ENCODE measurements around the gene BICDL1. TPM values are rescaled to one million over a fixed set of nuclear protein-coding genes. Genes with fewer than 3 reads are reported as not detected.

Gene BICDL1
- total RNA-seq, 1 donor from 2014 or later = 40.1 TPM

DNA sequence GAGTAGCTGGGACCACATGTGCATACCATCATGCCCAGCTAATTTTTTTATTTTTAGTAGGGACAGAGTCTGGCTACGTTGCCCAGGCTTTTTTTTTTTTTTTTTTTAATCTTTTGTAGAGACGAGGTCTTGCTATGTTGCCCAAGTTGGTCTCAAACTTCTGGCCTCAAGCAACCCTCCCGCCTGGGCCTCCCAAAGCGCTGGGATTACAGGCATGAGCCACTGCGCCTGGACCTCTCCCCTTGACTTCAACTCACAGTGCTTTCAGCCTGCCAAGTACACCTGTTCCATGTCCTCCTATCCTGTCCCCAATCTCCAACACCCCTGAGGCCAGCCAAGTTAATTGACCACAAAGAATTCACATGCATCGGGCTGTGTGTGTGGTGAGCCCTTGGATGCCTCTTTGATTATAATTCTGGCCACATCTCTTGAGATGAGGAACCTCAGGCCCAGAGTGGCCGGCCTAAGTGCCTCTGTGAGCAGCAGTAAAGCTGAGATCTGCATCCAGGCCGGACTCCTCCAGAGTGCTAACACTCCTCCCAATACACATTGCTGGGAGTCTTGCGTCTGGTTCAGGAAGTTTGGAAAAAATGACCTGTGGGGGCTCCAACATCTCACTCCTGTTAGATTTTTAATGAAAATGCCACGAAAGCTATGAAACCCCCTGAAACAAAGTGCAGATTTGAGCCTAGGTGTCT, 120.7 kb downstream of the BICDL1 start:
- H3K27ac Mint-ChIP-seq = no peak overlapping the region
- H3K4me3 Mint-ChIP-seq = no peak overlapping the region
- no peaks in the 10 kb centered on the region for H3K27me3 Mint-ChIP-seq (ENCODE audit: low read depth)
- H3K4me1 Mint-ChIP-seq = peaks cover 2% of the 10 kb centered on the region
- no peak for DNase-seq (ENCODE audit: low spot score in 2 of 2, unreplicated experiment in 2 of 2)
- TF ChIP-seq, protein P1, sequence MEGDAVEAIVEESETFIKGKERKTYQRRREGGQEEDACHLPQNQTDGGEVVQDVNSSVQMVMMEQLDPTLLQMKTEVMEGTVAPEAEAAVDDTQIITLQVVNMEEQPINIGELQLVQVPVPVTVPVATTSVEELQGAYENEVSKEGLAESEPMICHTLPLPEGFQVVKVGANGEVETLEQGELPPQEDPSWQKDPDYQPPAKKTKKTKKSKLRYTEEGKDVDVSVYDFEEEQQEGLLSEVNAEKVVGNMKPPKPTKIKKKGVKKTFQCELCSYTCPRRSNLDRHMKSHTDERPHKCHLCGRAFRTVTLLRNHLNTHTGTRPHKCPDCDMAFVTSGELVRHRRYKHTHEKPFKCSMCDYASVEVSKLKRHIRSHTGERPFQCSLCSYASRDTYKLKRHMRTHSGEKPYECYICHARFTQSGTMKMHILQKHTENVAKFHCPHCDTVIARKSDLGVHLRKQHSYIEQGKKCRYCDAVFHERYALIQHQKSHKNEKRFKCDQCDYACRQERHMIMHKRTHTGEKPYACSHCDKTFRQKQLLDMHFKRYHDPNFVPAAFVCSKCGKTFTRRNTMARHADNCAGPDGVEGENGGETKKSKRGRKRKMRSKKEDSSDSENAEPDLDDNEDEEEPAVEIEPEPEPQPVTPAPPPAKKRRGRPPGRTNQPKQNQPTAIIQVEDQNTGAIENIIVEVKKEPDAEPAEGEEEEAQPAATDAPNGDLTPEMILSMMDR (IDR thresholded peaks at IDR 0.05; ENCODE audit: unreplicated experiment) = no peak
- H3K36me3 Mint-ChIP-seq = peaks cover 28% of the 10 kb centered on the region
- no peaks in the 10 kb centered on the region for H3K9me3 Mint-ChIP-seq

DNA sequence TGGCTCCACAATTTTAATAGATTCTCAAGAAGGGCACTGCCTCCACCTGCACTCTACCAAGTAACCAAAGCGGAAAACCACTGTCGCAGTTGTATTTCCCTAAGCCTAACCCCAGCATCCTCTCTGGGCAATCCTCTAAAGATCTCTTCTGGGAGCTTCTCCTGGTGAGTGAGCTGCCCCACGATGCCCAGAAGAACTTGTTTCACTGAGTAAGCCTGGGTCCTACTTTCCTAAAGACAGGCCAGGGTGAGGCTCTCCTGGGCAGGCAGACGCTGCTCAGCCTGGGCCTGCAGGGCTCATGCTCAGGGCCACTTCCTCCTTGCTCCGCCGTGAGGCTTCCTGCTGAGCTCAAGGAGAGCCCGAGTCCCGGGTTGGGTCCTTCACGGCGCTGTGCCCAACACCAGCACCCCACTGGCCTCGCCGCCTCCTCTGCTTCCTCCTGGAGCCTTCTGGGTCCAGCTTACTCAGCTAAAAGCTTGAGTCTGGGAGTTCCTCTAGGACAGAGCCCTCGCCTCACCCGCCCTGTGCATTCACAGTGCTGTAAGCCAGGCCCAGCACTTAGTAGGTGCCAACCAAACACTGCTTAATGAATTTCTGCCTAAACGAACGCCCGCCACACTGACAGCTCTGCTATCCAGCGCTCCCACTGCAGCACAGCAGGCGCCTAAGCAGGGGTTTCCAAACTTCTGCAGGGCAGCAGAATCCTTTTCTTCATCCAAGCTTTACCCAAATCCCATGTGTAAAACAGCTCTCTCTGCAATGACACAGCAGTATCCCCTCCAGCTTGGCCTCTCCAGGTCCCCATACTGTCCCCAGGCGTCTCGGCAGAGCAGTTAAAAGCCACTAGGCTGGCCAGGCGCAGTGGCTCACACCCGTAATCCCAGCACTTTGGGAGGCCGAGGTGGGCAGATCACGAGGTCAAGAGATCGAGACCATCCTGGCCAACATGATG, 121.8 kb downstream of the BICDL1 start:
- H3K4me3 Mint-ChIP-seq = no peak overlapping the region
- H3K36me3 Mint-ChIP-seq = peaks cover 21% of the 10 kb centered on the region
- no peak for DNase-seq (ENCODE audit: low spot score in 2 of 2, unreplicated experiment in 2 of 2)
- H3K9me3 Mint-ChIP-seq = no peaks in the 10 kb centered on the region
- H3K27me3 Mint-ChIP-seq (ENCODE audit: low read depth) = no peaks in the 10 kb centered on the region
- H3K27ac Mint-ChIP-seq = peak overlapping the region; percentile 59
- H3K4me1 Mint-ChIP-seq = peaks cover 13% of the 10 kb centered on the region
- TF ChIP-seq, protein P1 (IDR thresholded peaks at IDR 0.05; ENCODE audit: unreplicated experiment) = no peak

DNA sequence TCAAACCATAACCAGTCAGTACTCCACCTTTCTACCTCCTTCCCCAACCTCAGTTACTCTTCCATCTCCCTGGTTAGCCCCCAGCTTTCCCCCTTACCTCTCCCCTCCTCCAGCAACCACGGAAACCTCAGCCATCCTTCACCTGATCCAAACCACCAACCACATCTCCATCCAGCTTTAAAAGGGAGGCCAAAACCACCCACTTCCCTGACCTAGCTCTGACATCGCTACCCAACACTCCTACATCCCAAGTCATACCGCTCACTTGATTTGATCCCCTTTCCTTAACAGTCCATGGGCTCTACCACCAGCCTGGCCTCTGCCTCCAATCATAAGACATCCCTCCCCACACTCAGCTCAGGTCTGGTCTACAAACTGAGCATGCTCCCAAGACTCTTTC, 126.0 kb downstream of the BICDL1 start:
- H3K4me3 Mint-ChIP-seq = peak overlapping the region; percentile 91
- TF ChIP-seq, protein P1 (IDR thresholded peaks at IDR 0.05; ENCODE audit: unreplicated experiment) = no peak
- DNase-seq (ENCODE audit: low spot score in 2 of 2, unreplicated experiment in 2 of 2) = no peak
- peak overlapping the region; percentile 24 for H3K27ac Mint-ChIP-seq
- no peaks in the 10 kb centered on the region for H3K27me3 Mint-ChIP-seq (ENCODE audit: low read depth)
- H3K4me1 Mint-ChIP-seq = peaks cover 34% of the 10 kb centered on the region
- no peaks in the 10 kb centered on the region for H3K9me3 Mint-ChIP-seq
- H3K36me3 Mint-ChIP-seq = peaks cover 6% of the 10 kb centered on the region

DNA sequence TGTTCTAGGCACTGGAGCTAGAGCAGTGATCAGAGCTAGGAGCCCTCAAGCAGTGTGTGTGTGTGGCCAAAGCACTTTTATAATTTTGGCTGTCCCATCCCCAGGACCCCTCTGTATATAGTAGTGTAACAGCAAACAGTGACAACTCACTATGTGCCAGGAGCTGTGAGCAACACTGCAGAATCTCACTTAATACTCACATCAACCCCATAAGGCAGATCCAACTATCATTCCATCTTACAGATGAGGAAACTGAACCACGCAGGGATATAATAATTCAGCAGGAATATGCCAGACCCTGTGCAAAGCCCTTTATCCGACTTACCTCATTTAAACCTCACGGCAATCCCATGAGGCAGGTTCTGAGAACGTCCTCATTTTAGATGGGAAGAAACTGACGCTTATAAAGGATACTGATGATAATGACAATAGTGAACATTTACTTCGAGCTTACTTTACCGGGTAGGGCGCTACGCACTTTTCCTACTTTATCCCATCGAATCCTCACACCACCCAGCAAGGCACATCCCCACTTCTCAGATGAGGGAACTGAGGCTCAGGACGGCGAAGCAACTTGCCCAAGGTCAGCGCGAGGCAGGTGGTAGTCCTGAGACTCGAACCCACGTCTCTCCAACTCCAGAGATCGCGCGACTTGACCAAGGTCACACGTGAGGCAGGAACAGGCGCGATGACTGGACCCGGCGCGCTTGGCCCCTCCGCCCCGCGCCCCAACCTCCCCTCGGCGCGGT, 126.8 kb downstream of the BICDL1 start:
- peaks cover 6% of the 10 kb centered on the region for H3K36me3 Mint-ChIP-seq
- H3K4me1 Mint-ChIP-seq = peaks cover 34% of the 10 kb centered on the region
- peak overlapping the region; percentile 91 for H3K4me3 Mint-ChIP-seq
- H3K27ac Mint-ChIP-seq = peak overlapping the region; percentile 88
- no peaks in the 10 kb centered on the region for H3K27me3 Mint-ChIP-seq (ENCODE audit: low read depth)
- TF ChIP-seq, protein P1 (IDR thresholded peaks at IDR 0.05; ENCODE audit: unreplicated experiment) = no peak
- DNase-seq (ENCODE audit: low spot score in 2 of 2, unreplicated experiment in 2 of 2) = no peak
- no peaks in the 10 kb centered on the region for H3K9me3 Mint-ChIP-seq

DNA sequence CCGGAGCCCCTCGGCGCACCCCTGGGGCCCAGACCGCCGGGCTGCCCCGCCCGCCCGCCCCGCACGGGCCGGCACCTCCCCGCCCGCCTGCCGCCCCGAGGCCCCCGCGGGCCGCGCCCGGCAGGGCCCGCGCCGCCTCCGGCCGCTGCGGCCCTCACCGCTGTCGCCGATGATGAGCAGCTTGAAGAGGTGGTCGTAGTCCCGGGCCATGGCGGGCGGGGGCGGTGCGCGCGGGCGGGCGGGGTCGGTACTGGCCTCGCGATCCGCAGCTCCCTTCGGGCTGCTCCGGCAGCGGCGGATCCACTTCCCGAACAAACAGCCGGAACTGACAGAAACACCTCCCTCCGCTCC, 127.4 kb downstream of the BICDL1 start, which contains the start of gene RAB35:
Gene RAB35 (minus strand): TSS at position 313 of the 351 bp plus-strand sequence. CDS start 103 bp downstream, at position 210.
- Mint-ChIP-seq H3K36me3 (peaks cover 6% of the 10 kb centered on the region), H3K4me1 (peaks cover 34% of the 10 kb centered on the region), H3K27ac (peak within 1 kb of the TSS; percentile 88), H3K27me3 (ENCODE audit: low read depth) (no peaks in the 10 kb centered on the region), H3K9me3 (no peaks in the 10 kb centered on the region), H3K4me3 (peak within 1 kb of the TSS; percentile 91)
- TF ChIP-seq, protein P1 (IDR thresholded peaks at IDR 0.05; ENCODE audit: unreplicated experiment) = no peak
- DNase-seq (ENCODE audit: low spot score in 2 of 2, unreplicated experiment in 2 of 2) = no peak

All from mesothelial cell of epicardium (in vitro differentiated cells).